Hepatocyte (in vitro differentiated cells): ENCODE measurements around the gene CHST15. TPM values are rescaled to one million over a fixed set of nuclear protein-coding genes. Genes with fewer than 3 reads are reported as not detected.

ENCODE experiments used
- DNase-seq: peaks from one replicate; pipeline ENCODE4 v3.0.0-alpha.2; 2016; ENCODE audit warnings: low spot score
- H2AFZ ChIP-seq: fragments of 200-600 bp; sonication (generic); 2 replicates; pipeline ENCODE4 v1.6.0; 2016; ENCODE audit warnings: antibody characterized with exemption, mild to moderate bottlenecking
- H3K27ac ChIP-seq: fragments of 200-600 bp; sonication (generic); 2 replicates; pipeline ENCODE4 v1.5.1; 2016; ENCODE audit warnings: mild to moderate bottlenecking
- H3K27me3 ChIP-seq: fragments of 200-600 bp; sonication (generic); 2 replicates; pipeline ENCODE4 v1.6.1; 2016
- H3K36me3 ChIP-seq: fragments of 200-600 bp; sonication (generic); replicated peaks from 2 replicates; pipeline ENCODE4 v1.5.1; 2016; ENCODE audit warnings: low read depth; ENCODE audit not compliant: insufficient read depth
- H3K4me1 ChIP-seq: fragments of 200-600 bp; sonication (generic); 2 replicates; pipeline ENCODE4 v1.5.1; 2016; ENCODE audit warnings: mild to moderate bottlenecking, moderate library complexity; ENCODE audit not compliant: insufficient read depth
- H3K4me2 ChIP-seq: fragments of 200-600 bp; sonication (generic); 2 replicates; pipeline ENCODE4 v1.6.0; 2016
- H3K4me3 ChIP-seq: fragments of 200-600 bp; sonication (generic); 2 replicates; pipeline ENCODE4 v1.5.1; 2016; ENCODE audit warnings: mild to moderate bottlenecking
- H3K79me2 ChIP-seq: fragments of 200-600 bp; sonication (generic); 2 replicates; pipeline ENCODE4 v1.6.0; 2017; ENCODE audit warnings: mild to moderate bottlenecking
- H3K9me2 ChIP-seq: fragments of 200-600 bp; sonication (generic); replicated peaks from 2 replicates; pipeline ENCODE4 v1.6.0; 2017; ENCODE audit warnings: mild to moderate bottlenecking; ENCODE audit not compliant: insufficient read depth
- H3K9me3 ChIP-seq: fragments of 200-600 bp; sonication (generic); 2 replicates; pipeline ENCODE4 v1.5.1; 2016; ENCODE audit warnings: low read depth, mild to moderate bottlenecking
- H4K20me1 ChIP-seq: fragments of 200-600 bp; sonication (generic); 2 replicates; pipeline ENCODE4 v1.6.0; 2016; ENCODE audit warnings: mild to moderate bottlenecking; ENCODE audit not compliant: insufficient read depth, poor library complexity, severe bottlenecking
- EZH2 ChIP-seq: fragments of 200-600 bp; sonication (generic); IDR thresholded peaks from 2 replicates; pipeline ENCODE4 v1.6.1; 2016; ENCODE audit warnings: antibody characterized with exemption, mild to moderate bottlenecking, borderline replicate concordance
- EZH2phosphoT487 ChIP-seq: fragments of 200-600 bp; sonication (generic); IDR thresholded peaks from one replicate; pipeline ENCODE4 v1.6.1; 2018; ENCODE audit warnings: antibody characterized with exemption, mild to moderate bottlenecking, low read depth, moderate library complexity; ENCODE audit not compliant: unreplicated experiment, severe bottlenecking
- WGBS: methylation state at CpG from one replicate; pipeline ENCODE4 v1.1.6; 2016; ENCODE audit warnings: low lambda C conversion rate; ENCODE audit errors: missing lambda C conversion rate; 5-methylcytosine and 5-hydroxymethylcytosine counted together
- polyA plus RNA-seq: library from polyadenylated mRNA; unstranded; fragments of >200 nt; fragmentation: Nextera tagmentation; extraction: Ambion mirVana; gene quantifications from 2 replicates; pipeline ENCODE4 v1.2.1, GENCODE V29; 2016
- total RNA-seq: library from RNA; depleted of rRNA; stranded (reverse); fragments of >200 nt; gene quantifications from 2 replicates; pipeline ENCODE4 v1.2.3, GENCODE V29; 2014
- TF ChIP-seq, protein P1 (sequence below): fragments of 200-600 bp; sonication (generic); IDR thresholded peaks from 2 replicates; pipeline ENCODE4 v1.5.1; 2016; ENCODE audit warnings: antibody characterized with exemption, mild to moderate bottlenecking; ENCODE audit not compliant: poor library complexity

Gene CHST15
- total and polyA plus RNA-seq, 2 experiments from 2014 or later, result 3.9 to 4.5 TPM

GRCh38 chr10:124008681-124009080 is 84.7 kb downstream of the CHST15 start:
- Histone ChIP-seq H3K27me3 (no peaks in the 10 kb centered on the region), H3K9me3 (no peaks in the 10 kb centered on the region), H4K20me1 (no peaks in the 10 kb centered on the region), H3K4me3 (no peak overlapping the region), H3K36me3 (no peaks in the 10 kb centered on the region), H3K79me2 (no peaks in the 10 kb centered on the region), H2AFZ (no peak overlapping the region), H3K4me2 (no peak overlapping the region), H3K4me1 (no peaks in the 10 kb centered on the region), H3K27ac (no peak overlapping the region), H3K9me2 (no peaks in the 10 kb centered on the region)
- WGBS, result 93% methylated on average over 10 of the region's 10 CpGs
- no peak for DNase-seq
- no peak for TF ChIP-seq EZH2
- TF ChIP-seq, protein P1, sequence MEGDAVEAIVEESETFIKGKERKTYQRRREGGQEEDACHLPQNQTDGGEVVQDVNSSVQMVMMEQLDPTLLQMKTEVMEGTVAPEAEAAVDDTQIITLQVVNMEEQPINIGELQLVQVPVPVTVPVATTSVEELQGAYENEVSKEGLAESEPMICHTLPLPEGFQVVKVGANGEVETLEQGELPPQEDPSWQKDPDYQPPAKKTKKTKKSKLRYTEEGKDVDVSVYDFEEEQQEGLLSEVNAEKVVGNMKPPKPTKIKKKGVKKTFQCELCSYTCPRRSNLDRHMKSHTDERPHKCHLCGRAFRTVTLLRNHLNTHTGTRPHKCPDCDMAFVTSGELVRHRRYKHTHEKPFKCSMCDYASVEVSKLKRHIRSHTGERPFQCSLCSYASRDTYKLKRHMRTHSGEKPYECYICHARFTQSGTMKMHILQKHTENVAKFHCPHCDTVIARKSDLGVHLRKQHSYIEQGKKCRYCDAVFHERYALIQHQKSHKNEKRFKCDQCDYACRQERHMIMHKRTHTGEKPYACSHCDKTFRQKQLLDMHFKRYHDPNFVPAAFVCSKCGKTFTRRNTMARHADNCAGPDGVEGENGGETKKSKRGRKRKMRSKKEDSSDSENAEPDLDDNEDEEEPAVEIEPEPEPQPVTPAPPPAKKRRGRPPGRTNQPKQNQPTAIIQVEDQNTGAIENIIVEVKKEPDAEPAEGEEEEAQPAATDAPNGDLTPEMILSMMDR, result no peak
- no peak for TF ChIP-seq EZH2phosphoT487

DNA sequence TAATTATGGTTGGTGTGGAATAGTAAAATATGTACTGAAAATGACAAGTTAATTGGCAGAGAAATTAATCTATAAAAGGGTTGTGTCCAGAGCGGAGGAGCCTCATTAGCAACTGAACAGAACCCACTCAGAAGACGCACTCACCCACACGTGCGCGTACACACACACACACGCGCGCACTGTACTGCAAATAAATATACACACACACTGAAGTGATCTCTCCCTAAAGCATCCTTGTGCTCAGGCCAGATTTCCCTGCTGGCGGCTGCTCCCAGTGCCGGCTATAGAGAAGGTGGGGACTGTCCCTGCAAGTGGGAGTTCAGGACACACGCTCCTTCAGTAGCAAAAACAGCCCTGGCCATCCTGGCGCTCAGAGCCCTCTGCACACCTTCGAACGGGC is 85.2 kb downstream of the CHST15 start:
- no peaks in the 10 kb centered on the region for H3K4me1 ChIP-seq
- TF ChIP-seq, protein P1, result no peak
- TF ChIP-seq EZH2phosphoT487 (no peak), EZH2 (no peak)
- 83% methylated on average over 14 of the region's 14 CpGs for WGBS
- H3K27me3 ChIP-seq, result no peaks in the 10 kb centered on the region
- H3K9me3 ChIP-seq, result no peaks in the 10 kb centered on the region
- no peak overlapping the region for H3K27ac ChIP-seq
- no peak overlapping the region for H3K4me2 ChIP-seq
- H3K9me2 ChIP-seq, result no peaks in the 10 kb centered on the region
- no peaks in the 10 kb centered on the region for H3K79me2 ChIP-seq
- no peak overlapping the region for H2AFZ ChIP-seq
- H3K4me3 ChIP-seq, result no peak overlapping the region
- no peak for DNase-seq
- no peaks in the 10 kb centered on the region for H3K36me3 ChIP-seq
- H4K20me1 ChIP-seq, result no peaks in the 10 kb centered on the region

GRCh38 chr10:124007773-124008145 is 85.6 kb downstream of the CHST15 start:
- Histone ChIP-seq H3K4me2 (no peak overlapping the region), H3K36me3 (no peaks in the 10 kb centered on the region), H2AFZ (no peak overlapping the region), H3K4me3 (no peak overlapping the region), H3K9me3 (no peaks in the 10 kb centered on the region), H3K4me1 (no peaks in the 10 kb centered on the region), H4K20me1 (no peaks in the 10 kb centered on the region), H3K79me2 (no peaks in the 10 kb centered on the region), H3K9me2 (no peaks in the 10 kb centered on the region), H3K27me3 (no peaks in the 10 kb centered on the region), H3K27ac (no peak overlapping the region)
- TF ChIP-seq, protein P1, result no peak
- TF ChIP-seq EZH2, result no peak
- no peak for TF ChIP-seq EZH2phosphoT487
- no peak for DNase-seq
- 91% methylated on average over 8 of the region's 8 CpGs for WGBS

DNA sequence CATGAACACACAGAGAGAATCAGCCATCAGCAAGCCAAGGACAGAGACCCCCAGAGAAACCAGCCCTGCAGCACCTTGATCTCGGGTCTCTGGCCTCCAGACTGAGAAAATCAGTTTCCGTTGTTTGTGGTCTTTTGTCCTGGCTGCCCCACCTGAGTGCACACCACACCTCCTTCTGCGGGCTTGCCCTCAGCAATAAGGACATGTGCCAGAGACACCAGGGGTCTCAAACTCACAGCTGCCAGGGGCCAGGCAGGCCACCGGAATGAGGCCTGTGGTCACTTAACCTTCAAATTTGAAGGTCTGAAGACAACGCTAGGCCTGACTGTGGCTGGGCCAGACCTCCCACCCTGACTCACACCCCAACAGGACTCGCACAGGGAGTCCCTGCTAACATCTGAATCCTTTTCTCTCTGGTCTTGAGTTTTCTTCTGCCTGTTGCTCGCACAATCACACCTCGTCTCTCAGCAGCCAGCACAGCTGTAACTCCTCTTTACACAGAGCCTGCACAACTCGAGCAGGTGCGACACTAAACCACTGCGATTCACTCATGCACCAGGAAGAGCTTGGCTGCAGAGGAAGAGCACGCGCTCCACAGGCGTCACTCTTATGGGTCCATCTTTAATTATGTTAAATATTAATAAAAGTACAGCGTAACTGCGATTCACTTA is 86.2 kb downstream of the CHST15 start:
- Histone ChIP-seq H2AFZ (no peak overlapping the region), H3K4me2 (no peak overlapping the region), H3K9me2 (no peaks in the 10 kb centered on the region), H3K79me2 (no peaks in the 10 kb centered on the region), H3K36me3 (no peaks in the 10 kb centered on the region), H3K4me1 (no peaks in the 10 kb centered on the region), H4K20me1 (no peaks in the 10 kb centered on the region), H3K27me3 (no peaks in the 10 kb centered on the region), H3K4me3 (no peak overlapping the region), H3K9me3 (no peaks in the 10 kb centered on the region), H3K27ac (no peak overlapping the region)
- DNase-seq, result no peak
- TF ChIP-seq EZH2phosphoT487 (no peak), EZH2 (no peak)
- TF ChIP-seq, protein P1, result no peak
- WGBS, result 92% methylated on average over 16 of the region's 16 CpGs
